ENCODE measurements around the gene LSAMP. TPM values are rescaled to one million over a fixed set of nuclear protein-coding genes. Genes with fewer than 3 reads are reported as not detected.

Gene LSAMP
- total and polyA plus RNA-seq, 2 experiments from 2014 or later: 2.0 to 2.9 TPM

- TF ChIP-seq CTCF (conservative IDR thresholded peaks at IDR 0.05; ENCODE audit: low read depth in 2 of 2) (no peak), STAT1 (IDR thresholded peaks at IDR 0.05; ENCODE audit: unreplicated experiment) (no peak), JUNB (IDR thresholded peaks at IDR 0.05; ENCODE audit: unreplicated experiment) (no peak), EZH2phosphoT487 (IDR thresholded peaks at IDR 0.05; ENCODE audit: unreplicated experiment) (no peak), NANOG (IDR thresholded peaks at IDR 0.05; ENCODE audit: borderline replicate concordance) (no peak), ZNF114 (CRISPR knock-in tag; IDR thresholded peaks at IDR 0.05) (no peak), ZNF331 (CRISPR knock-in tag; IDR thresholded peaks at IDR 0.05; ENCODE audit: low read depth) (no peak), CREB1 (CRISPR knock-in tag; IDR thresholded peaks at IDR 0.05; ENCODE audit: low read depth) (no peak), POLR2AphosphoS5 (IDR thresholded peaks at IDR 0.05; ENCODE audit: low read depth) (no peak), EZH2 (IDR thresholded peaks at IDR 0.05; ENCODE audit: low read depth, unreplicated experiment) (no peak)
- TF ChIP-seq, protein P1, sequence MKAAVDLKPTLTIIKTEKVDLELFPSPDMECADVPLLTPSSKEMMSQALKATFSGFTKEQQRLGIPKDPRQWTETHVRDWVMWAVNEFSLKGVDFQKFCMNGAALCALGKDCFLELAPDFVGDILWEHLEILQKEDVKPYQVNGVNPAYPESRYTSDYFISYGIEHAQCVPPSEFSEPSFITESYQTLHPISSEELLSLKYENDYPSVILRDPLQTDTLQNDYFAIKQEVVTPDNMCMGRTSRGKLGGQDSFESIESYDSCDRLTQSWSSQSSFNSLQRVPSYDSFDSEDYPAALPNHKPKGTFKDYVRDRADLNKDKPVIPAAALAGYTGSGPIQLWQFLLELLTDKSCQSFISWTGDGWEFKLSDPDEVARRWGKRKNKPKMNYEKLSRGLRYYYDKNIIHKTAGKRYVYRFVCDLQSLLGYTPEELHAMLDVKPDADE (IDR thresholded peaks at IDR 0.05): no peak
Observed at GRCh38 chr3:116265976-116266584, 179.2 kb downstream of the LSAMP start (continued).

DNA sequence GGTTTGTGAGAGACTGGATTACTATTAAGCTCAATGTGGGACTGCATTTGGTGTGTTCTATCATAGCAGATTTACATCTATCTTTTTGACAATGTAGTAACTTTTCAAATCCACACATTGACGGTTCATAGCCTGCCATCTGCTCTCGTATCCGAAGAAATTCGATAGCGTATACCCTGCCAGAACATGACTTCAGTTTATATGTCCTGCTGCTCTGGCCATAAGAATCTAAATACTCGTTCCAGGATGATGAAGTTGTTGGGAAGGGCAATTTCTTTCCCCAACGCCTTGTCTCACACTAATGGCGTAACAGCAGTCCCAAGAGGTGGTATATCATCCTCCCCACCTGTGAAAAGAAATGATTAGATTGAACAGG is 180.0 kb downstream of the LSAMP start:
- Histone ChIP-seq H4K20me1 (replicated peaks; ENCODE audit: insufficient read depth) (no peaks in the 10 kb centered on the region), H3K4me1 (ENCODE audit: insufficient read depth) (peaks cover 16% of the 10 kb centered on the region), H3K27ac (ENCODE audit: low read depth) (no peak overlapping the region), H3K4me2 (no peak overlapping the region), H3K79me2 (replicated peaks; ENCODE audit: insufficient read depth) (no peaks in the 10 kb centered on the region), H3F3A (replicated peaks; ENCODE audit: low read depth) (no peaks in the 10 kb centered on the region), H2AFZ (no peak overlapping the region), H3K27me3 (ENCODE audit: insufficient read depth) (peaks cover 45% of the 10 kb centered on the region), H3K36me3 (ENCODE audit: insufficient read depth) (no peaks in the 10 kb centered on the region), H3K9me2 (ENCODE audit: insufficient read depth) (no peaks in the 10 kb centered on the region), H3K4me3 (no peak overlapping the region)
- ATAC-seq (no peak), DNase-seq (ENCODE audit: low spot score) (no peak)
- no peaks in the 10 kb centered on the region for H3K9me3 Mint-ChIP-seq
- peaks cover 33% of the 10 kb centered on the region for H3K27me3 Mint-ChIP-seq (ENCODE audit: insufficient read depth, low read depth, poor library complexity)
- H3K36me3 Mint-ChIP-seq (ENCODE audit: low read depth): no peaks in the 10 kb centered on the region
- H3K27ac Mint-ChIP-seq: no peak overlapping the region
- peaks cover 28% of the 10 kb centered on the region; the same call in 2 of the 3 replicates for H3K4me1 Mint-ChIP-seq
- no peak overlapping the region for H3K4me3 Mint-ChIP-seq
- no peak for TF ChIP-seq JUNB (IDR thresholded peaks at IDR 0.05; ENCODE audit: unreplicated experiment)
- no peak for TF ChIP-seq STAT1 (IDR thresholded peaks at IDR 0.05; ENCODE audit: unreplicated experiment)
- no peak for TF ChIP-seq CTCF (conservative IDR thresholded peaks at IDR 0.05; ENCODE audit: low read depth in 2 of 2)
- TF ChIP-seq ZNF114 (CRISPR knock-in tag; IDR thresholded peaks at IDR 0.05): no peak
- TF ChIP-seq, protein P2, sequence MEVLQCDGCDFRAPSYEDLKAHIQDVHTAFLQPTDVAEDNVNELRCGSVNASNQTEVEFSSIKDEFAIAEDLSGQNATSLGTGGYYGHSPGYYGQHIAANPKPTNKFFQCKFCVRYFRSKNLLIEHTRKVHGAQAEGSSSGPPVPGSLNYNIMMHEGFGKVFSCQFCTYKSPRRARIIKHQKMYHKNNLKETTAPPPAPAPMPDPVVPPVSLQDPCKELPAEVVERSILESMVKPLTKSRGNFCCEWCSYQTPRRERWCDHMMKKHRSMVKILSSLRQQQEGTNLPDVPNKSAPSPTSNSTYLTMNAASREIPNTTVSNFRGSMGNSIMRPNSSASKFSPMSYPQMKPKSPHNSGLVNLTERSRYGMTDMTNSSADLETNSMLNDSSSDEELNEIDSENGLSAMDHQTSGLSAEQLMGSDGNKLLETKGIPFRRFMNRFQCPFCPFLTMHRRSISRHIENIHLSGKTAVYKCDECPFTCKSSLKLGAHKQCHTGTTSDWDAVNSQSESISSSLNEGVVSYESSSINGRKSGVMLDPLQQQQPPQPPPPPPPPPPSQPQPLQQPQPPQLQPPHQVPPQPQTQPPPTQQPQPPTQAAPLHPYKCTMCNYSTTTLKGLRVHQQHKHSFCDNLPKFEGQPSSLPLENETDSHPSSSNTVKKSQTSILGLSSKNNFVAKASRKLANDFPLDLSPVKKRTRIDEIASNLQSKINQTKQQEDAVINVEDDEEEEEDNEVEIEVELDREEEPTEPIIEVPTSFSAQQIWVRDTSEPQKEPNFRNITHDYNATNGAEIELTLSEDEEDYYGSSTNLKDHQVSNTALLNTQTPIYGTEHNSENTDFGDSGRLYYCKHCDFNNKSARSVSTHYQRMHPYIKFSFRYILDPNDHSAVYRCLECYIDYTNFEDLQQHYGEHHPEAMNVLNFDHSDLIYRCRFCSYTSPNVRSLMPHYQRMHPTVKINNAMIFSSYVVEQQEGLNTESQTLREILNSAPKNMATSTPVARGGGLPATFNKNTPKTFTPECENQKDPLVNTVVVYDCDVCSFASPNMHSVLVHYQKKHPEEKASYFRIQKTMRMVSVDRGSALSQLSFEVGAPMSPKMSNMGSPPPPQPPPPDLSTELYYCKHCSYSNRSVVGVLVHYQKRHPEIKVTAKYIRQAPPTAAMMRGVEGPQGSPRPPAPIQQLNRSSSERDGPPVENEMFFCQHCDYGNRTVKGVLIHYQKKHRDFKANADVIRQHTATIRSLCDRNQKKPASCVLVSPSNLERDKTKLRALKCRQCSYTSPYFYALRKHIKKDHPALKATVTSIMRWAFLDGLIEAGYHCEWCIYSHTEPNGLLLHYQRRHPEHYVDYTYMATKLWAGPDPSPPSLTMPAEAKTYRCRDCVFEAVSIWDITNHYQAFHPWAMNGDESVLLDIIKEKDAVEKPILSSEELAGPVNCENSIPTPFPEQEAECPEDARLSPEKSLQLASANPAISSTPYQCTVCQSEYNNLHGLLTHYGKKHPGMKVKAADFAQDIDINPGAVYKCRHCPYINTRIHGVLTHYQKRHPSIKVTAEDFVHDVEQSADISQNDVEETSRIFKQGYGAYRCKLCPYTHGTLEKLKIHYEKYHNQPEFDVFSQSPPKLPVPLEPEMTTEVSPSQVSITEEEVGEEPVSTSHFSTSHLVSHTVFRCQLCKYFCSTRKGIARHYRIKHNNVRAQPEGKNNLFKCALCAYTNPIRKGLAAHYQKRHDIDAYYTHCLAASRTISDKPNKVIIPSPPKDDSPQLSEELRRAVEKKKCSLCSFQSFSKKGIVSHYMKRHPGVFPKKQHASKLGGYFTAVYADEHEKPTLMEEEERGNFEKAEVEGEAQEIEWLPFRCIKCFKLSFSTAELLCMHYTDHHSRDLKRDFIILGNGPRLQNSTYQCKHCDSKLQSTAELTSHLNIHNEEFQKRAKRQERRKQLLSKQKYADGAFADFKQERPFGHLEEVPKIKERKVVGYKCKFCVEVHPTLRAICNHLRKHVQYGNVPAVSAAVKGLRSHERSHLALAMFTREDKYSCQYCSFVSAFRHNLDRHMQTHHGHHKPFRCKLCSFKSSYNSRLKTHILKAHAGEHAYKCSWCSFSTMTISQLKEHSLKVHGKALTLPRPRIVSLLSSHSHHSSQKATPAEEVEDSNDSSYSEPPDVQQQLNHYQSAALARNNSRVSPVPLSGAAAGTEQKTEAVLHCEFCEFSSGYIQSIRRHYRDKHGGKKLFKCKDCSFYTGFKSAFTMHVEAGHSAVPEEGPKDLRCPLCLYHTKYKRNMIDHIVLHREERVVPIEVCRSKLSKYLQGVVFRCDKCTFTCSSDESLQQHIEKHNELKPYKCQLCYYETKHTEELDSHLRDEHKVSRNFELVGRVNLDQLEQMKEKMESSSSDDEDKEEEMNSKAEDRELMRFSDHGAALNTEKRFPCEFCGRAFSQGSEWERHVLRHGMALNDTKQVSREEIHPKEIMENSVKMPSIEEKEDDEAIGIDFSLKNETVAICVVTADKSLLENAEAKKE (CRISPR knock-in tag; IDR thresholded peaks at IDR 0.05): no peak
- TF ChIP-seq EZH2 (IDR thresholded peaks at IDR 0.05; ENCODE audit: low read depth, unreplicated experiment): no peak
- TF ChIP-seq POLR2AphosphoS5 (IDR thresholded peaks at IDR 0.05; ENCODE audit: low read depth): no peak
